Activated naive CD4-positive, alpha-beta T cell treated with anti-CD3 and anti-CD28 coated beads, Interleukin-2, amount 50 U/mL, for 72 hours (primary cell): ENCODE data around the gene P2RY11. TPM values are rescaled to one million over a fixed set of nuclear protein-coding genes. Genes with fewer than 3 reads are reported as not detected.

Experiments used
- ATAC-seq, 2 donors: fragments of 150-1000 bp; cut with Tn5 transposase; 2 replicates each; pipeline ENCODE4 v1.10.0; 2021; ENCODE audit warnings: mild to moderate bottlenecking in 2 of 2, moderate library complexity in 2 of 2
- DNase-seq, 2 donors: peaks; one replicate each; pipeline ENCODE4 v3.0.0; 2021 to 2022; ENCODE audit warnings: low spot score in 2 of 2
- H3K27ac Mint-ChIP-seq, 2 donors: one replicate each; pipeline ENCODE4 v1.8.0; 2022; ENCODE audit warnings: mild to moderate bottlenecking in 2 of 2, mixed read lengths in 2 of 2
- H3K36me3 Mint-ChIP-seq, 2 donors: one replicate each; pipeline ENCODE4 v1.8.0; 2022; ENCODE audit warnings: mixed read lengths in 2 of 2
- H3K9me3 Mint-ChIP-seq, 2 donors: one replicate each; pipeline ENCODE4 v1.8.0; 2022; ENCODE audit warnings: mixed read lengths in 2 of 2
- total RNA-seq, 2 donors: library from RNA; stranded (reverse); gene quantifications; one replicate each; pipeline ENCODE4 v1.2.3, GENCODE V29; 2022

The P2RY11 gene
- total RNA-seq, 2 donors from 2014 or later: 18.1 to 101 TPM

DNA sequence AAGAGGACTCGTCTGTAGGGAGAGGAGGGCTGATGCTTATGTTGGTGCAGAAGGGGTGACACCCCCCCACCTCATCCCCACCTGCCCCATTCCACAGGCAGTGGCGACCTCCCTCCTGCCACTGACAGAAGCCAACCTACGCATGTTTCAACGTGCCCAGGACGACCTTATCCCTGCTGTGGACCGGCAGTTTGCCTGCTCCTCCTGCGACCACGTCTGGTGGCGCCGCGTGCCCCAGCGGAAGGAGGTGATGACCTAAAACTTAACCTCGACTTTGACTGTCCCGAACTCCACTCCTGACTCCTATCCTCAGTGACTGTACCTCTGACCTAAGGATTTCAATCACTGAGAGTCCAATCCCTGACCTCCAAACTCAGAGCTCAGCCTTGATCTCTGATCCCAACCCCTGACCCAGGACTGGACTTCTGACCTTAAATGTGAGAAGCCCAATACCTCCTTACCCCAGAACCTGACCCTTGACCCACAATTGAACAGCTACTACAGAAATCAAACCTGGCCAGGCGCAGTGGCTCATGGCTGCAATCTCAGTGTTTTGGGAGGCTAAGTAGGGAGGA is 21.6 kb upstream of the P2RY11 start:
- Mint-ChIP-seq H3K36me3 (peaks cover 21 to 51% of the 10 kb centered on the region in 2 donors), H3K27ac (peak overlapping the region; percentile 70 to 89)
- ATAC-seq: no peak

DNA sequence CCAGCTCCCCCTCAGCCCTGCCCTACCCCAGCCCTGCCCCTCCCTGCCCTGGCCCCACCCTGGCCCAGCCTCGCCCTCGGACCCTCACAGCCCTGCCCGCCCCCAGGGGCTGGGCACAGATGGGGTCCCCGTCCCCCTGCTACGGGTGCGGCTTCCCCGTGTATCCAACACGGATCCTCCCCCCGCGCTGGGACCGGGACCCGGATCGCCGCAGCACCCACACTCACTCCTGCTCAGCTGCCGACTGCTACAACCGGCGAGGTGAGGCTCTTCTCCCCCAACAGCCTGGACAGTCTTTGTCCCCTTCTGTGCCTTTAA is 20.2 kb upstream of the P2RY11 start:
- Mint-ChIP-seq H3K9me3 (no peaks in the 10 kb centered on the region), H3K36me3 (peaks cover 21 to 51% of the 10 kb centered on the region in 2 donors), H3K27ac (peak overlapping the region in 1 of 2 donors; percentile 39)
- ATAC-seq (no peak), DNase-seq (no peak)

More for the DNA sequence above, 21.6 kb upstream of the P2RY11 start:
- no peaks in the 10 kb centered on the region for H3K9me3 Mint-ChIP-seq
- no peak for DNase-seq

DNA sequence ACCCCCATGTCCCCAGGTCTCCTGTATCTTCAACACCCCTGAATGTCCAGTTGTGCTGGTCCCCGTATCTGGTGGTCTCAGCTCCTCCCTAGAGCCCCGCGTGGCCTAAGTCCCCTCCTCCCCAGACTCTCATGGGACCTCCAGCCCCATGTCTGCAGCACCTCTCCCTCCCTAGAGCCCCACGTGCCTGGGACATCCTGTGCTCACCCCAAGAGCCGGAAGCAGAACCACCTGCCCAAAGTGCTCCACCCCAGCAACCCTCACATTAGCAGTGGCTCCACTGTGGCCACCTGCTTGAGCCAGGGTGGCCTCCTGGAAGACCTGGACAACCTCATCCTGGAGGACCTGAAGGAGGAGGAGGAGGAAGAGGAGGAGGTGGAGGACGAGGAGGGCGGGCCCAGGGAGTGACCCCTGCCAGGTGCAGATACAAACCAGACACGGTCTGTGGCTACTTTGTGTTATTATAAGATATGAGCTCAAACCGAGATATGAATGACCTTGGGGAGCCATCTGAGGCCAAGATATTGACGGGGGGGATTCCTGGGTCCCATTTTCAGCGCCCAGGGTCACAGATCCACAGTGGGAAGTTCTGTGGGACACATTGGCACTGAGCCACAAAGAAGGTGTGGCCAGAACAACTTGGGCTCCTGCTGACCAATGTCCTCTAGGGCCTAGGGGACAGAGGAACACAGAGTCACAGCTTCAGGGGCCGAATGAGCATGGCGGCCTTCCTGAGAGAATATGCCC is 19.4 kb upstream of the P2RY11 start:
- ATAC-seq: no peak
- H3K27ac Mint-ChIP-seq: peak overlapping the region; percentile 37 to 39
- no peaks in the 10 kb centered on the region for H3K9me3 Mint-ChIP-seq

DNA sequence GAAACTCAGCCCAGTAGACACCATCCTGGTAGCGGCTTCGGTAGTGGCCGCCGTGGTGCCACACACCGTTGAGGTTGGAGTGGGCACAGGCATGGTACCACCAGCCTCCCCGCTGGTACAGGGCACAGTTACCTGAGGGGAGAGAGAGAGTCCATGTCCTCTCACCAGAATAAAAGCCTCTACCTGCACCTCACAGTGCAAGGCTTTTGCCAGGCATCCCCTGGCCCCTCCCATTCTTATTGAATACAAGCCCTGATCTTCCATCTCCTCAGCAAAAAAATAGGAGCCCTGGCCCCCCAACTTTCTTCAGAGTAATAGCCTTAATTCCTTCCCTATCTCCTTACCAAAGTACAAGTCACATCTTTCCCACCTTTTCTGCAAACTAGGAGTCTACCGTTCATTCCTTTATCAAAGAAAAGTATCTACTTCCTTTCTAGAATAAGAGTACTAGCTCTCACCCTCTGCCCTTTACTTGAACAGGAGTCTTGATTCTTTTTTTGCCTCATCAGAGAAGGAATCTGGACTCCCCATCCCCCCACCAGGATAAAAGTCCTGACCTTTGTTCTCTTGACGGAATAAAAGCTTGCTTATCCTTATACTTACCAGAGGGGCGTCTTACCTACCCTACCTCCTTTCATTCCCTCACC is 18.7 kb upstream of the P2RY11 start:
- ATAC-seq: no peak
- Mint-ChIP-seq H3K9me3 (no peaks in the 10 kb centered on the region), H3K36me3 (peaks cover 21 to 43% of the 10 kb centered on the region in 2 donors), H3K27ac (peak overlapping the region; percentile 39 to 51)
- no peak for DNase-seq

More for the DNA sequence above, 19.4 kb upstream of the P2RY11 start:
- peaks cover 21 to 50% of the 10 kb centered on the region in 2 donors for H3K36me3 Mint-ChIP-seq
- no peak for DNase-seq

DNA sequence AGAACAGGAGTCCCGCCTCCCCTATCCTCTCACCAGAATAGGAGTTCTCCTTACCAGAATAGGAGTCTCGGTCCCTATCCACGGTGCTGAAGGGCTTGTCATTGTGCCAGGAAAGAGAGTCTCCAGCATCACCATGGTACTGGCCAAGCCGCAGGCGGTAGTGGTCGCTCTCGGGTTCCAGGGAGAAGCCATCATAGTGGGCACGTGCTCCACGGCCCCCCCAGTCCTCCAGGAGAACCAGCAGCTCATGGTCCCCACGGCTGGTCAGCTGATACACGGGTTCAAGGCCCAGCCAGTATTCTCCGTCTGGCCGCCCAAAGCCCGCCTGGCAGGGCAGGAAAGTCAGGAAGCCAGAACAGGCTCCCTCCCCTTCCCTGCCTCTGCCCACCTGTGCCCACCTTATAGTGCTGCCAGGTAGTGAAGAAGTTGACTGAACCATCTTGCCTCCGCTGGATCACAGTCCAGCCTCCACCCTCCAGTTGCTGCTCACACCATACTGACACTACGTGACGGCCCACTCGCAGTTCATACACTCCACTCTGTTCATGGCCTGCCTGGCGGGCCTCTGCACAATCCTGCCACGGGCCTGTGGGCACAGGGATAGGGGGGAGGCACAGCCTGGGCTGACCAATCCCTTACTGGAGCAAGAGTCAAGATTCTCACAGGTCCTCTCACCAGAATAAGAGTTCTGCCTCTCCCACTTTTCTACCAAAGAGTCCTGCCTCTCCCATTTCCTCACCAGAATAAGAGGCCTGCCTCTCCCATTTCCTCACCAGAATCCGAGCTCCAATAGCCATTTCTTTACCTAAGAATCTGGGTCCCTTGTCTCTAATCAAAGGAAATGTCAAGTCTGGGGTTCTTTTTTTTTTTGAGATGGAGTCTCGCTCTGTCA is 18.0 kb upstream of the P2RY11 start:
- Mint-ChIP-seq H3K9me3 (no peaks in the 10 kb centered on the region), H3K27ac (peak overlapping the region; percentile 39 to 51), H3K36me3 (peaks cover 21 to 43% of the 10 kb centered on the region in 2 donors)
- DNase-seq: no peak
- ATAC-seq: no peak

DNA sequence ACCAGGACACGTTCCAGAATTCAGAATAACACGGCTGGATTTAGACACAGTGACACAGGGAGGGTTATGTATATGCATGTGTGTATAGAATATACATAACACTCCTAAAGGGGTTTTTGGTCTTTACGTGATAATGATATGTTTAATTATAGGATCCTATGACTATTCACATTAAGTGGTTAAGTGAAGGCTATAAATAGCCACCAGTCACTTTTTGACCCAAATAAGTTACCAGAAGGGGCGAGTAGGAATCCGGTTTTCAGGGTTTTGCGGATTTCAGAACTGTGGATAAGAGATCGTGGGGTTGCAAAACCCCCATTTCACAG is 15.9 kb upstream of the P2RY11 start:
- H3K9me3 Mint-ChIP-seq: no peaks in the 10 kb centered on the region
- peak overlapping the region in 1 of 2 donors; percentile 86 for H3K27ac Mint-ChIP-seq
- no peak for DNase-seq
- H3K36me3 Mint-ChIP-seq: peaks cover 21 to 37% of the 10 kb centered on the region in 2 donors
- ATAC-seq: no peak

DNA sequence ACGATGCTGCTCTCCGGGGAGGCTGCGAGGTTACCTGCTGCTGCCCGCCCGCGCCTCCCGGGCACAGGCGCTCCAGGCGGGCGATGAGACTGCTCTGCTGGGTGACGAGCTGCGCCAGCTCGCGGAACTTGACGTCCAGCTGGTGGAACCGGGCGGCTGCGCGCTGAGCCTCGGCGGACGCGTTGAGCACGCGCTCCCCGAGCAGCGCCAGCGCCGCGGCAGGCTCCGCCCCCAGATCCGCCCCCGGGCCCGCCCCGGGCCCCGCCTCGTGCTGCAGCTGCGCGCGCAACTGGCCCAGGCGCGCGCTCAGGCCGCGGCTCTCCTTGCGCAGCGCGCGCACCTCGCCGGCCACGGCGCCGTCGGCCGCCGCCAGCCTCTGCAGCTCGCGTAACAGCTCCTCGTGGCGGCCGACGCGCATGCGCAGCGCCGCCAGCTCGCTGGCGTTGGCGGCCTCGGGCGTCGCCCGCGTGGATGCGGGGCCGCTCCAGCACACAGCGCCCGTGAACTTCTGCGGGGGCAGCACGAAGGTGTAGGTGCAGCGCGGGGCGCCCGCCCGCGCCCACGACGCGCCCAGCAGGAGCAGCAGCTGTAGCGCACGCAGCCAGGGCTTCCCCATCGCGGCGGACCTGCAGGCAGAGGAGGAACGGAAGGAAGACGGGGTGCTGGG is 15.4 kb upstream of the P2RY11 start:
- DNase-seq: peak; percentile 87 to 94
- peak; percentile 84 to 94 for ATAC-seq
- Mint-ChIP-seq H3K27ac (peak overlapping the region in 1 of 2 donors; percentile 86), H3K9me3 (no peaks in the 10 kb centered on the region), H3K36me3 (peaks cover 21 to 37% of the 10 kb centered on the region in 2 donors)

DNA sequence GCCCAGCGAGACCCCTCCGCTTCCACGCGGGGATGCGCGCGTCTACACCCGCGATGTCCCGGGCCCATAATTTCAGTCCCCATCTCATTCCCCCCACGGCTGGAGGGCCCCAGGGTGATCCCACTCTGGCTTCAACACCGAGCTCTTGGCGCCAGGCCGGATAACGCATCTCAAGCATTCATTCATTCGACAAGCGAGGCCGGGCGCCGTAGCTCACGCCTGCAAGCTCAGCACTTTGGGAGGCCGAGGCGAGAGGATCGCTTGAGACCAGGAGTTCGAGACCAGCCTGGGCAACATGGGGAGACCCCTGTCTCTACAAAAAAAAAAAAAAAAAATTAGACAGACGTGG is 14.9 kb upstream of the P2RY11 start:
- H3K36me3 Mint-ChIP-seq: peaks cover 21 to 36% of the 10 kb centered on the region in 2 donors
- ATAC-seq: no peak
- DNase-seq: no peak
- H3K9me3 Mint-ChIP-seq: no peaks in the 10 kb centered on the region
- H3K27ac Mint-ChIP-seq: peak overlapping the region in 1 of 2 donors; percentile 22

DNA sequence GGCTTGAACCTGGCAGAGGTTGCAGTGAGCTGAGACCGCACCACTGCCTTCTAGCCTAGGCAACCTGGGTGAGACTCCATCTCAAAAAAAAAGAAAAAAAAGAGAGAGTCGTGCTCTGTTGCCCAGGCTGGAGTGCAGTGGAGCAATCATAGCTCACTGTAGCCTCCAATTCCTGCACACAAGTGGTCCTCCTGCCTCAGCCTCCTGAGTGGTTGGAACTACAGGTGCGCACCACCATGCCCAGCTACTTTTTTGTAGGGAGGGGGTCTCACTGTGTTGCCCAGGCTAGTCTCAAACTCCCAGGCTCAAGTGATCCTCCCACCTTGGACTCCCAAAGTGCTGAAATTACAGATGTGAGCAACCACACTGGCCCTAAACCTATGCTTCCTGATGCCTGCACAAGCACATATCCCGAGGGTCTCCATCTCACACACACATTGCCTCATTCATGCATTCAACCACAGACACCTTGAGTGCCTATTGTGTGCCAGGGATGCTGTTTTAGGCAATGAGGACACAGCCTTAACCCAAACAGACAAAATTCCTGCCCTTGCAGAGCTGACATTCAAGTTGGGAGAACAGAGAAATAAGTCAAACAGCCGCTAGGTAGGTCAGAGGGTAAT is 11.2 kb upstream of the P2RY11 start:
- Mint-ChIP-seq H3K36me3 (peaks cover 0 to 11% of the 10 kb centered on the region in 2 donors), H3K9me3 (no peaks in the 10 kb centered on the region), H3K27ac (peak overlapping the region; percentile 20 to 91)
- ATAC-seq (no peak), DNase-seq (no peak)

DNA sequence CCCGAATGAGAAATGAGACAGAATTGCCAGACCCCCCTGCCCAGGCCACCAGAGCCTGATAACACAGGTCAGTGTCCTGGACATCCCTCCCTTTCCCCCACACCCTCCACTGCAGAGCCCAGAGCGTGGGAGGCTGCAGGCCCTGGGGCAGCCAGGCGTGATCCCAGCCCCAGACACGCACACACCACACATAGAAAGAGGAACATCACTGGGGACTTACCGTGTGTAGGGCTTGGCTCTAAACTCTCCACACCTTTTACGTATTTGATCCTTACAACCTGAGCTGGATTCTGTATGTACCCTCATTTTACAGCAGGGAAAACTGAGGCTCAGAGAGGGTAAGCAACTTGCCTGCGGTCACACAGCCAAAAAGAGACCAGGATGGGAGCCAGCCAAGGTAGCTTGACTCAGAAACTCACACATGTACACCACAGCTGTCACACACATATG is 8.7 kb upstream of the P2RY11 start:
- H3K9me3 Mint-ChIP-seq: no peaks in the 10 kb centered on the region
- no peak for DNase-seq
- peak overlapping the region; percentile 91 to 96 for H3K27ac Mint-ChIP-seq
- ATAC-seq: no peak
- peaks cover 14 to 24% of the 10 kb centered on the region in 2 donors for H3K36me3 Mint-ChIP-seq

DNA sequence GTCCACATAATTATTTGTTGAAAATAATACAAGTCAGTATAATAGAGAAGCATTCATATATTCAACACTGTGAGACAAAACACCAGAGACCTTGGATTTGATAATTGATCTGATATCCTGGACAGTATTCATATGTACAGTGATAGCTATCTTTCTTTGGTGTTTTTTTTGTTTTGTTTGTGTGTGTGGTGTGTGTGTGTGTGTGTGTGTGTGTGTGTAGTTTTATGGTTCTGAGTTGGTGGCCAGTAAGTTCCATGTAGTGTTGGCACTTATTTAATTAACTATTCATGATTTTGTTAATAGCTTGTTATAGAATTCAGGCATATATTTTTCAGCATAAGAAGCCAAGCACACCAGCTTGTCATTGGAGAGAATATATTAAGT is 7.4 kb upstream of the P2RY11 start:
- peaks cover 17 to 28% of the 10 kb centered on the region in 2 donors for H3K36me3 Mint-ChIP-seq
- peak overlapping the region; percentile 10 to 99 for H3K27ac Mint-ChIP-seq
- ATAC-seq: no peak
- no peaks in the 10 kb centered on the region for H3K9me3 Mint-ChIP-seq
- DNase-seq: no peak

DNA sequence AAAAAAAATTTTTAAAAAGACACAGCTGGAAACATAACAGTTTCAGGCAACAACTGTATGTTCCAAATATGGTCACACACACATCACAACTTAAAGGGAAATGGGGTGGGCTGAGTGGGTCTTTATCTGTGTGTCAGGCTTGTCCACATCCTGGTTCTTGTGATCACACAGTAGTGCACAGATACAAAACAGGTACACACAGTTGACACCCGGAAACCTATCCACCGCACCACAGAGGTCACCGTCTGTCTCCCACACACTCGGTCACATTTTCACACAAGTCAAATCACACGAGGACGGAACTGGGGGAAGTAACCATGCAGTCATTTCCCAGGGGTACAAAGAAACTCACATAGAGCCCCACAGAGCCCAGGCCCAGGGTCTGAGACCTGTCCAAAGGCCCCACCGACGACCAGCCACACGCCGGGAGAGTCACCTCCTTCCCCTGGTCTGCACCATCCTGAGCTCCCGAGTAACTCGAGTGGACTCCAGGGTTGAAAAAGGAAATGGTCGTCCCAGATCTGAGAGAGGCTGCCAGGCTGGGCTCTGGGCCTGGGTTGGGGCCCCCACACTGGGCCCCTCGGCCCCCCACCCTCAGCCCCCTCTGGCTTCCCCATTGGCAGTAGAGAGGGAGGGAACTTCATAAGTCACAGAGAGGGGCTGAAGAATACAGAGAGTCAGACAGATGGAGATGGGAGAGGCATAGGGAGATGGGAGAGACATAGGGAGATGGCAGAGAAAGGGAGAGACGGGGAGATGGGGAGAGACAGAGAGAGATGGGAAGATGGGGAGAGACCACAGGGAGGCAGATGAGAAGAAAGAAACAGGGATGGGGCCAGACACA is 6.6 kb upstream of the P2RY11 start:
- ATAC-seq (peak; percentile 72 to 75), DNase-seq (peak; percentile 72 to 86)
- Mint-ChIP-seq H3K9me3 (no peaks in the 10 kb centered on the region), H3K27ac (peak overlapping the region; percentile 99), H3K36me3 (peaks cover 25 to 35% of the 10 kb centered on the region in 2 donors)

DNA sequence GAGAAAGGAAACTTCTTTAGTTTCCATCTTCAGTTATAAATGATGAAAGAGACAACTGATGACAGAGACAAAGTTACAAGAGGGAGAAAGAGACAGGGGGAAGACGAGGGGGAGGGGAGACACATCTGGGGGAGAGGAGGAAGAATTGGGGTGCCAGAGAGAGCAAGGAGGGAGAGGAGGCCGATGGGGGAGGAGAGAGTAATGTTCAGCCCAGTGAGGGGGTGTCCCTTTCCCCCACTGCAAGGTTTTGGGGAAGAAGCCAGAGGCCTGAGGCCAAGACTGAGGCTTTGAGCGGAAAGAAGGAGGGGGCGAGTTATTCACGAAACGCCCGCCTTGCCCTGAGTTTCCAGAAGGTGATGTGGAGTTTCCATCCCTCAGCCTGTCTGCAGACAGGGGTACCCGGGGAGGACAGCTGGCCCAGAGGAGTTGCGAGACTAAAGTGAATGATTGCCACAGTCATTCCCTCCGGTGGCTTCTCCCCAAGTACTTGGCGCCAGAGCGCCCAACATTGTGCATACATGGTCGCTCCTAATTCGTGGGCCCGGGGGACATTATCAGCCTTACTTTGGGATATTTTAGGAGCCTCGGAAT is 5.9 kb upstream of the P2RY11 start:
- Mint-ChIP-seq H3K9me3 (no peaks in the 10 kb centered on the region), H3K36me3 (peaks cover 30 to 41% of the 10 kb centered on the region in 2 donors), H3K27ac (peak overlapping the region; percentile 99)
- ATAC-seq: peak; percentile 68 to 69
- DNase-seq: peak; percentile 74 to 91

DNA sequence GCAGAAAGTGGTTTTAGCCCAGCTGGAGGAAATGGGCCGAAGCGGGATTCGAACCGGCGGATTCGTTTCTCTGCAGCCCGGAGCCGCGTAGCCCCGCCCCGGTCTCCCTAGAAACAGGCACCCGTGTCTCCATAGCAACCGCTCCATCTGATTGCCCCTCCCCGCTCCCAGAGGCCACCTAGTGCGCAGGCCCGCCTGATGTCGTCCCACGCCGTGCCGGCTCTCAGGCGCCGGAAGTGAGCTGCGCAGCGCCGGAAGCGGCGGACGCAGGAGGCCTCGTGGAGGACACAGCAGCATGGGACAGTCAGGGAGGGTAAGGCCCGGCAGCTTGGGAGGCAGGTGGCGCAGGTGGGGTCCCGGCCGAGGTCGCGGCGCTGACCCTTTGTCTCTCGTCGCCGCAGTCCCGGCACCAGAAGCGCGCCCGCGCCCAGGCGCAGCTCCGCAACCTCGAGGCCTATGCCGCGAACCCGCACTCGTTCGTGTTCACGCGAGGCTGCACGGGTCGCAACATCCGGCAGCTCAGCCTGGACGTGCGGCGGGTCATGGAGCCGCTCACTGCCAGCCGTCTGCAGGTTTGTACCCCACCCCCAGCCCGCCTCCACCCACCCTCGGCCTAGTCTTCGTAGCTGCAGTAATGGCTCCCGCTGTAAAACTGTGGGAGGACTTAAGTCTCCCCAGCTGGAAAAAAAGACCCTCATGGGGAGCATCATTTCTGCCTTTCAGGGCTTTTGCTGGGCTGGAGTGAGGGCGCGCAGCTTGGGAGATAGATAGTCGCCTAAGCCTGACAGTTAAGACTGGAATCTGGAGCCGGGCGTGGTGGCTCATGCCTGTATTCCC is 5.2 kb upstream of the P2RY11 start, which contains the start of gene PPAN:
Gene PPAN, plus strand, starts transcription at position 263 of the 837 bp plus-strand sequence. Its CDS starts 33 bp downstream, at position 296.
- peaks cover 33 to 46% of the 10 kb centered on the region in 2 donors for H3K36me3 Mint-ChIP-seq
- peak within 1 kb of the TSS; percentile 99 for H3K27ac Mint-ChIP-seq
- peak; percentile 96 to 97 for DNase-seq
- ATAC-seq: peak; percentile 70 to 76
- no peaks in the 10 kb centered on the region for H3K9me3 Mint-ChIP-seq
